GM21737 (cell line): ENCODE results near the gene MGAM2.

Source experiments
- ATAC-seq: cut with Tn5 transposase; IDR thresholded peaks from one replicate; pipeline ENCODE4 v1.9.1; 2021; ENCODE audit warnings: mild to moderate bottlenecking, moderate library complexity; ENCODE audit not compliant: unreplicated experiment

Gene MGAM2

GRCh38 chr7:142174441-142174840 is 62.9 kb downstream of the MGAM2 start:
- no peak for ATAC-seq

GRCh38 chr7:142175594-142175993 is 64.1 kb downstream of the MGAM2 start:
- no peak for ATAC-seq

GRCh38 chr7:142176901-142177300 is 65.4 kb downstream of the MGAM2 start:
- ATAC-seq: no peak

GRCh38 chr7:142177869-142178268 is 66.4 kb downstream of the MGAM2 start:
- ATAC-seq: no peak

- no peak for ATAC-seq
Measured at GRCh38 chr7:142180426-142180825, 68.9 kb downstream of the MGAM2 start.

- no peak for ATAC-seq
Measured at GRCh38 chr7:142181211-142181610, 69.7 kb downstream of the MGAM2 start.

GRCh38 chr7:142181966-142182365 is 70.4 kb downstream of the MGAM2 start:
- no peak for ATAC-seq

GRCh38 chr7:142185069-142185468 is 73.6 kb downstream of the MGAM2 start:
- ATAC-seq: no peak

GRCh38 chr7:142185801-142186200 is 74.3 kb downstream of the MGAM2 start:
- ATAC-seq: no peak

GRCh38 chr7:142188154-142188553 is 76.6 kb downstream of the MGAM2 start:
- ATAC-seq: no peak

- ATAC-seq: no peak
Measured at GRCh38 chr7:142188846-142189245, 77.3 kb downstream of the MGAM2 start.

- ATAC-seq: no peak
Measured at GRCh38 chr7:142194201-142194600, 82.7 kb downstream of the MGAM2 start.

- no peak for ATAC-seq
Measured at GRCh38 chr7:142196066-142196840, 84.7 kb downstream of the MGAM2 start.

GRCh38 chr7:142200206-142200605 is 88.7 kb downstream of the MGAM2 start:
- no peak for ATAC-seq

- ATAC-seq: no peak
Measured at GRCh38 chr7:142228537-142229104, 117.1 kb downstream of the MGAM2 start.

- no peak for ATAC-seq
Measured at GRCh38 chr7:142231716-142232115, 120.2 kb downstream of the MGAM2 start.

GRCh38 chr7:142240546-142240945 is 129.0 kb downstream of the MGAM2 start:
- ATAC-seq: no peak

GRCh38 chr7:142243823-142244222 is 132.3 kb downstream of the MGAM2 start:
- no peak for ATAC-seq

GRCh38 chr7:142248166-142249160 is 136.9 kb downstream of the MGAM2 start:
- no peak for ATAC-seq

GRCh38 chr7:142249918-142250317 is 138.4 kb downstream of the MGAM2 start:
- ATAC-seq: no peak

GRCh38 chr7:142250705-142251104 is 139.2 kb downstream of the MGAM2 start:
- ATAC-seq: no peak
